Osteoblast (primary cell): ENCODE data around the gene MS4A5. TPM values are rescaled to one million over a fixed set of nuclear protein-coding genes. Genes with fewer than 3 reads are reported as not detected.

Experiments
- DNase-seq: peaks from one replicate; pipeline ENCODE4 v3.0.0; 2011; ENCODE audit warnings: low spot score, mixed read lengths; ENCODE audit not compliant: insufficient read length; ENCODE audit errors: missing footprints
- H2AFZ ChIP-seq: 2 replicates; pipeline ENCODE4 v1.6.0; 2011; ENCODE audit warnings: mild to moderate bottlenecking, low read length
- H3K27ac ChIP-seq: 2 replicates; pipeline ENCODE4 v1.5.1; 2011; ENCODE audit warnings: mild to moderate bottlenecking, low read depth, low read length, moderate library complexity
- H3K27me3 ChIP-seq: 2 replicates; pipeline ENCODE4 v1.6.0; 2012; ENCODE audit warnings: mild to moderate bottlenecking, control low read depth, inconsistent platforms, low read length, moderate library complexity; ENCODE audit not compliant: insufficient read depth
- H3K36me3 ChIP-seq: 2 replicates; pipeline ENCODE4 v1.5.1; 2011; ENCODE audit warnings: mild to moderate bottlenecking, low read length, control low read depth, moderate library complexity; ENCODE audit not compliant: insufficient read depth
- H3K4me1 ChIP-seq: 2 replicates; pipeline ENCODE4 v1.5.1; 2011; ENCODE audit warnings: mild to moderate bottlenecking, low read length, control low read depth, moderate library complexity; ENCODE audit not compliant: insufficient read depth
- H3K4me2 ChIP-seq: 2 replicates; pipeline ENCODE4 v1.6.0; 2011; ENCODE audit warnings: mild to moderate bottlenecking, low read length; ENCODE audit not compliant: insufficient read depth
- H3K4me3 ChIP-seq: fragments of 200-600 bp; sonication (generic); 3 replicates; pipeline ENCODE4 v1.5.1; 2012; ENCODE audit warnings: mild to moderate bottlenecking, low read length, inconsistent platforms; ENCODE audit not compliant: insufficient read depth
- H3K79me2 ChIP-seq: 2 replicates; pipeline ENCODE4 v1.6.0; 2012; ENCODE audit warnings: mild to moderate bottlenecking, low read length, control low read depth, inconsistent platforms; ENCODE audit not compliant: insufficient read depth
- H3K9me3 ChIP-seq: 2 replicates; pipeline ENCODE4 v1.5.1; 2011; ENCODE audit warnings: low read depth, low read length, control low read depth
- H4K20me1 ChIP-seq: 2 replicates; pipeline ENCODE4 v1.6.0; 2012; ENCODE audit warnings: mild to moderate bottlenecking, low read length, control low read depth; ENCODE audit not compliant: insufficient read depth
- total RNA-seq: library from RNA; depleted of rRNA; stranded (reverse); fragments of >200 nt; gene quantifications from 2 replicates; pipeline ENCODE4 v1.2.3, GENCODE V29; 2012
- TF ChIP-seq, protein P1 (sequence below): IDR thresholded peaks from 2 replicates; pipeline ENCODE4 v1.5.1; 2011; ENCODE audit warnings: mild to moderate bottlenecking, low read depth, low read length, moderate library complexity; ENCODE audit errors: extremely low read depth

Gene MS4A5
- total RNA-seq, 1 donor = not detected

- no peaks in the 10 kb centered on the region for H3K9me3 ChIP-seq
- H2AFZ ChIP-seq = no peak overlapping the region
- H3K4me1 ChIP-seq = no peaks in the 10 kb centered on the region
- H3K4me3 ChIP-seq = no peak overlapping the region
- no peaks in the 10 kb centered on the region for H3K36me3 ChIP-seq
- H3K27ac ChIP-seq = no peak overlapping the region
- DNase-seq = no peak
- TF ChIP-seq, protein P1, sequence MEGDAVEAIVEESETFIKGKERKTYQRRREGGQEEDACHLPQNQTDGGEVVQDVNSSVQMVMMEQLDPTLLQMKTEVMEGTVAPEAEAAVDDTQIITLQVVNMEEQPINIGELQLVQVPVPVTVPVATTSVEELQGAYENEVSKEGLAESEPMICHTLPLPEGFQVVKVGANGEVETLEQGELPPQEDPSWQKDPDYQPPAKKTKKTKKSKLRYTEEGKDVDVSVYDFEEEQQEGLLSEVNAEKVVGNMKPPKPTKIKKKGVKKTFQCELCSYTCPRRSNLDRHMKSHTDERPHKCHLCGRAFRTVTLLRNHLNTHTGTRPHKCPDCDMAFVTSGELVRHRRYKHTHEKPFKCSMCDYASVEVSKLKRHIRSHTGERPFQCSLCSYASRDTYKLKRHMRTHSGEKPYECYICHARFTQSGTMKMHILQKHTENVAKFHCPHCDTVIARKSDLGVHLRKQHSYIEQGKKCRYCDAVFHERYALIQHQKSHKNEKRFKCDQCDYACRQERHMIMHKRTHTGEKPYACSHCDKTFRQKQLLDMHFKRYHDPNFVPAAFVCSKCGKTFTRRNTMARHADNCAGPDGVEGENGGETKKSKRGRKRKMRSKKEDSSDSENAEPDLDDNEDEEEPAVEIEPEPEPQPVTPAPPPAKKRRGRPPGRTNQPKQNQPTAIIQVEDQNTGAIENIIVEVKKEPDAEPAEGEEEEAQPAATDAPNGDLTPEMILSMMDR = no peak
- H3K27me3 ChIP-seq = no peaks in the 10 kb centered on the region
- no peaks in the 10 kb centered on the region for H4K20me1 ChIP-seq
- H3K79me2 ChIP-seq = no peaks in the 10 kb centered on the region
- no peak overlapping the region for H3K4me2 ChIP-seq
Measured at GRCh38 chr11:60420015-60420414, 9.4 kb upstream of the MS4A5 start.

- Histone ChIP-seq H2AFZ (no peak overlapping the region), H3K4me2 (no peak overlapping the region), H3K27ac (no peak overlapping the region), H4K20me1 (no peaks in the 10 kb centered on the region), H3K4me3 (no peak overlapping the region), H3K4me1 (no peaks in the 10 kb centered on the region), H3K36me3 (no peaks in the 10 kb centered on the region), H3K79me2 (no peaks in the 10 kb centered on the region), H3K9me3 (no peaks in the 10 kb centered on the region), H3K27me3 (no peaks in the 10 kb centered on the region)
- DNase-seq = no peak
- TF ChIP-seq, protein P1 = no peak
Measured at GRCh38 chr11:60422609-60423008, 6.8 kb upstream of the MS4A5 start.

- Histone ChIP-seq H4K20me1 (no peaks in the 10 kb centered on the region), H3K36me3 (no peaks in the 10 kb centered on the region), H3K27ac (no peak overlapping the region), H3K9me3 (no peaks in the 10 kb centered on the region), H2AFZ (no peak overlapping the region), H3K79me2 (no peaks in the 10 kb centered on the region), H3K4me1 (no peaks in the 10 kb centered on the region), H3K4me3 (no peak overlapping the region), H3K4me2 (no peak overlapping the region), H3K27me3 (no peaks in the 10 kb centered on the region)
- TF ChIP-seq, protein P1 = no peak
- no peak for DNase-seq
Measured at GRCh38 chr11:60428517-60428916, 855 bp upstream of the MS4A5 start.

- TF ChIP-seq, protein P1 = no peak
- Histone ChIP-seq H3K9me3 (no peaks in the 10 kb centered on the region), H3K4me2 (no peak overlapping the region), H3K36me3 (no peaks in the 10 kb centered on the region), H3K4me3 (no peak overlapping the region), H2AFZ (no peak overlapping the region), H3K4me1 (no peaks in the 10 kb centered on the region), H3K27me3 (no peaks in the 10 kb centered on the region), H3K27ac (no peak overlapping the region), H4K20me1 (no peaks in the 10 kb centered on the region), H3K79me2 (no peaks in the 10 kb centered on the region)
- no peak for DNase-seq
Measured at GRCh38 chr11:60431251-60431650, 1.9 kb downstream of the MS4A5 start.
